HG03097 (cell line): Measurements from ENCODE around the gene BBX.

Experiments
- ATAC-seq: cut with Tn5 transposase; IDR thresholded peaks from one replicate; pipeline ENCODE4 v1.9.1; 2021; ENCODE audit not compliant: unreplicated experiment, low FRiP score

Gene BBX

GRCh38 chr3:107643038-107643883 is 120.5 kb downstream of the BBX start:
- ATAC-seq, result no peak

- no peak for ATAC-seq
These were observed 121.9 kb downstream of the BBX start for GRCh38 chr3:107644631-107645030.

- no peak for ATAC-seq
These were observed 128.0 kb downstream of the BBX start for GRCh38 chr3:107650788-107651187.

GRCh38 chr3:107651782-107652181 is 129.0 kb downstream of the BBX start:
- ATAC-seq, result peak; percentile 59

GRCh38 chr3:107654218-107654617 is 131.5 kb downstream of the BBX start:
- no peak for ATAC-seq

GRCh38 chr3:107657971-107658370 is 135.2 kb downstream of the BBX start:
- ATAC-seq, result no peak

- no peak for ATAC-seq
These were observed 137.7 kb downstream of the BBX start for GRCh38 chr3:107660306-107660976.

- no peak for ATAC-seq
These were observed 138.8 kb downstream of the BBX start for GRCh38 chr3:107661447-107662123.

GRCh38 chr3:107662124-107662507 is 139.4 kb downstream of the BBX start:
- ATAC-seq, result no peak

- no peak for ATAC-seq
These were observed 139.8 kb downstream of the BBX start for GRCh38 chr3:107662586-107662985.

GRCh38 chr3:107663266-107663665 is 140.5 kb downstream of the BBX start:
- no peak for ATAC-seq

- ATAC-seq, result no peak
These were observed 141.9 kb downstream of the BBX start for GRCh38 chr3:107664614-107665013.

- no peak for ATAC-seq
These were observed 142.6 kb downstream of the BBX start for GRCh38 chr3:107665351-107665750.

GRCh38 chr3:107666853-107667252 is 144.1 kb downstream of the BBX start:
- ATAC-seq, result no peak

- ATAC-seq, result no peak
These were observed 145.7 kb downstream of the BBX start for GRCh38 chr3:107668416-107668815.

- ATAC-seq, result no peak
These were observed 146.2 kb downstream of the BBX start for GRCh38 chr3:107668963-107669362.

- ATAC-seq, result no peak
These were observed 146.9 kb downstream of the BBX start for GRCh38 chr3:107669669-107670068.

GRCh38 chr3:107670986-107671385 is 148.2 kb downstream of the BBX start:
- ATAC-seq, result no peak

GRCh38 chr3:107674371-107674770 is 151.6 kb downstream of the BBX start:
- ATAC-seq, result no peak

- no peak for ATAC-seq
These were observed 152.6 kb downstream of the BBX start for GRCh38 chr3:107675233-107675900.
